Esophagus squamous epithelium (tissue), 5 donors: ENCODE measurements around the gene KRTAP2-2. TPM values are rescaled to one million over a fixed set of nuclear protein-coding genes. Genes with fewer than 3 reads are reported as not detected.

Source experiments
- DNase-seq: peaks from one replicate; lab custom pipeline; 2025; lab: John Stamatoyannopoulos, UW
- H3K27ac ChIP-seq, 4 donors: fragments of 200-600 bp; sonication (generic); one replicate each; pipeline ENCODE4 v1.5.1; 2016 to 2019; ENCODE audit warnings: mild to moderate bottlenecking in 1 of 4
- H3K27me3 ChIP-seq, 4 donors: fragments of 200-600 bp; sonication (generic); 1 replicate in 3 of 4; 2 replicates in 1 of 4; pipeline versions ENCODE4 v1.5.1 to v1.6.0; 2017 to 2021; ENCODE audit warnings: antibody characterized with exemption in 1 of 4
- H3K36me3 ChIP-seq, 3 donors: fragments of 200-600 bp; sonication (generic); one replicate each; pipeline ENCODE4 v1.5.1; 2016 to 2019
- H3K4me1 ChIP-seq, 3 donors: fragments of 200-600 bp; sonication (generic); one replicate each; pipeline ENCODE4 v1.5.1; 2017 to 2019
- H3K4me3 ChIP-seq, 4 donors: fragments of 200-600 bp; sonication (generic); 1 replicate in 3 of 4; 2 replicates in 1 of 4; pipeline ENCODE4 v1.5.1; 2016 to 2019; ENCODE audit warnings: mild to moderate bottlenecking in 2 of 4, moderate library complexity in 1 of 4
- H3K9me3 ChIP-seq, 3 donors: fragments of 200-600 bp; sonication (generic); one replicate each; pipeline ENCODE4 v1.5.1; 2016 to 2019
- CTCF ChIP-seq, 6 experiments: fragments of 450-650 bp in 4 of 6; fragments of 200-600 bp in 2 of 6; sonication (generic) in 2 of 6; IDR thresholded peaks; one replicate each; pipeline ENCODE4 v1.5.1; 2016 to 2019; ENCODE audit warnings: antibody characterized with exemption in 6 of 6, mild to moderate bottlenecking in 4 of 6, moderate library complexity in 4 of 6
- POLR2A ChIP-seq, 4 donors: fragments of 450-650 bp; IDR thresholded peaks; one replicate each; pipeline ENCODE4 v1.6.1; 2017; ENCODE audit warnings: antibody characterized with exemption in 4 of 4, mild to moderate bottlenecking in 4 of 4, moderate library complexity in 3 of 4
- WGBS, 2 donors: methylation state at CpG; one replicate each; pipeline ENCODE4 v1.1.5; 2018; 5-methylcytosine and 5-hydroxymethylcytosine counted together
- intact Hi-C: fragments of 100-400 bp; cut with DNase I; formaldehyde crosslinking; loops from one replicate; pipeline ENCODE4 v1.15.0; 2022
- total RNA-seq, 4 donors: library from RNA; depleted of rRNA; stranded (reverse); fragments of >200 nt; gene quantifications; one replicate each; pipeline ENCODE4 v1.1.0, GENCODE V29; 2016
- donor health status: DM: yes; HTN: yes; CAD: no.

KRTAP2-2 gene
- total RNA-seq, 4 donors from 2014 or later: not detected

- Histone ChIP-seq H3K4me1 (peaks cover 0 to 32% (median 4%) of the 10 kb centered on the region in 3 donors), H3K9me3 (no peaks in the 10 kb centered on the region), H3K4me3 (no peak overlapping the region), H3K27ac (no peak overlapping the region), H3K27me3 (peaks cover 0 to 21% (median 0%) of the 10 kb centered on the region in 4 donors), H3K36me3 (no peaks in the 10 kb centered on the region)
- intact Hi-C loops: no loop called here
- WGBS, 2 donors: 17 to 38% methylated on average over 1 of the region's 1 CpG
- no peak for TF ChIP-seq POLR2A (IDR thresholded peaks at IDR 0.05)
- TF ChIP-seq CTCF (IDR thresholded peaks at IDR 0.05): no peak
- DNase-seq: no peak
These were observed 41.4 kb downstream of the KRTAP2-2 start for GRCh38 chr17:41013606-41014005.

- Histone ChIP-seq H3K36me3 (no peaks in the 10 kb centered on the region), H3K27me3 (peaks cover 0 to 21% (median 0%) of the 10 kb centered on the region in 4 donors), H3K9me3 (no peaks in the 10 kb centered on the region), H3K4me3 (no peak overlapping the region), H3K27ac (no peak overlapping the region), H3K4me1 (peaks cover 0 to 28% (median 1%) of the 10 kb centered on the region in 3 donors)
- TF ChIP-seq POLR2A (IDR thresholded peaks at IDR 0.05) (no peak), CTCF (IDR thresholded peaks at IDR 0.05) (no peak)
- no peak for DNase-seq
- 75 to 83% methylated on average over 3 of the region's 3 CpGs for WGBS, 2 donors
- intact Hi-C loops: no loop called here
These were observed 41.8 kb downstream of the KRTAP2-2 start for GRCh38 chr17:41013181-41013580.

GRCh38 chr17:41012326-41013120, 42.5 kb downstream of the KRTAP2-2 start:
- peaks cover 0 to 21% (median 0%) of the 10 kb centered on the region in 4 donors for H3K27me3 ChIP-seq
- H3K4me1 ChIP-seq: peaks cover 0 to 24% (median 0%) of the 10 kb centered on the region in 3 donors
- intact Hi-C loops: no loop called here
- TF ChIP-seq CTCF (IDR thresholded peaks at IDR 0.05): no peak
- TF ChIP-seq POLR2A (IDR thresholded peaks at IDR 0.05): no peak
- no peaks in the 10 kb centered on the region for H3K36me3 ChIP-seq
- no peak overlapping the region for H3K27ac ChIP-seq
- H3K4me3 ChIP-seq: no peak overlapping the region
- H3K9me3 ChIP-seq: no peaks in the 10 kb centered on the region
- no peak for DNase-seq
- WGBS, 2 donors: 77 to 82% methylated on average over 6 of the region's 6 CpGs

DNA sequence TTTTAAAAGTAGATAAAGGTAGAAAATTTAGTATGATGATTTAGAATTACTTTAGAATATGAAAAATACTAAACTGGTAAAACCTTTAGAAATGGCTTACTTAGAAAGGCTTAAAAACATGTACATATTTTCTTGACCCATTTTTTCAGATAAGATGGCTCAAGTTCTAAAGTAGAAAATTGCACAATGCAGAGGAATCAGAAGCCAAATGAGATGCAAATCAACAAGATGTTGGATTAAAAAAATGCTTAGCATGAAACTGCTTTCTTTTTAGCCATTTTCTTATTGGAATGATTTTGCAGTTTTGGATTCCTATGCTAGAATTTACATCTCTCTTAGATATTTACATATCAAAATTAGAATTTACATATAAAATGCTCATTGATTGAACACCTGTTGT, 44.6 kb downstream of the KRTAP2-2 start:
- Histone ChIP-seq H3K27me3 (peaks cover 0 to 9% (median 0%) of the 10 kb centered on the region in 4 donors), H3K4me1 (peaks cover 0 to 16% (median 0%) of the 10 kb centered on the region in 3 donors), H3K27ac (no peak overlapping the region), H3K4me3 (no peak overlapping the region), H3K36me3 (no peaks in the 10 kb centered on the region), H3K9me3 (no peaks in the 10 kb centered on the region)
- intact Hi-C loops: no loop called here
- no peak for TF ChIP-seq CTCF (IDR thresholded peaks at IDR 0.05)
- TF ChIP-seq POLR2A (IDR thresholded peaks at IDR 0.05): no peak
- DNase-seq: no peak

GRCh38 chr17:41009936-41010335, 45.1 kb downstream of the KRTAP2-2 start:
- H3K36me3 ChIP-seq: no peaks in the 10 kb centered on the region
- no peak for TF ChIP-seq CTCF (IDR thresholded peaks at IDR 0.05)
- TF ChIP-seq POLR2A (IDR thresholded peaks at IDR 0.05): no peak
- no peaks in the 10 kb centered on the region for H3K9me3 ChIP-seq
- no peak overlapping the region for H3K27ac ChIP-seq
- intact Hi-C loops: no loop called here
- no peak overlapping the region for H3K4me3 ChIP-seq
- H3K4me1 ChIP-seq: peaks cover 0 to 16% (median 0%) of the 10 kb centered on the region in 3 donors
- DNase-seq: no peak
- WGBS, 2 donors: 76 to 95% methylated on average over 1 of the region's 1 CpG
- H3K27me3 ChIP-seq: peaks cover 0 to 4% (median 0%) of the 10 kb centered on the region in 4 donors
